WI38 (cell line): ENCODE results near the gene ZNF618.

Experiments
- H3K4me3 ChIP-seq: 2 replicates; pipeline ENCODE4 v1.5.1; 2011; ENCODE audit warnings: low read depth, mild to moderate bottlenecking, control low read depth, low read length
- TF ChIP-seq, protein P1 (sequence below): IDR thresholded peaks from 2 replicates; pipeline ENCODE4 v1.5.1; 2012; ENCODE audit warnings: low read depth, mild to moderate bottlenecking, control low read depth, low read length

The ZNF618 gene

DNA sequence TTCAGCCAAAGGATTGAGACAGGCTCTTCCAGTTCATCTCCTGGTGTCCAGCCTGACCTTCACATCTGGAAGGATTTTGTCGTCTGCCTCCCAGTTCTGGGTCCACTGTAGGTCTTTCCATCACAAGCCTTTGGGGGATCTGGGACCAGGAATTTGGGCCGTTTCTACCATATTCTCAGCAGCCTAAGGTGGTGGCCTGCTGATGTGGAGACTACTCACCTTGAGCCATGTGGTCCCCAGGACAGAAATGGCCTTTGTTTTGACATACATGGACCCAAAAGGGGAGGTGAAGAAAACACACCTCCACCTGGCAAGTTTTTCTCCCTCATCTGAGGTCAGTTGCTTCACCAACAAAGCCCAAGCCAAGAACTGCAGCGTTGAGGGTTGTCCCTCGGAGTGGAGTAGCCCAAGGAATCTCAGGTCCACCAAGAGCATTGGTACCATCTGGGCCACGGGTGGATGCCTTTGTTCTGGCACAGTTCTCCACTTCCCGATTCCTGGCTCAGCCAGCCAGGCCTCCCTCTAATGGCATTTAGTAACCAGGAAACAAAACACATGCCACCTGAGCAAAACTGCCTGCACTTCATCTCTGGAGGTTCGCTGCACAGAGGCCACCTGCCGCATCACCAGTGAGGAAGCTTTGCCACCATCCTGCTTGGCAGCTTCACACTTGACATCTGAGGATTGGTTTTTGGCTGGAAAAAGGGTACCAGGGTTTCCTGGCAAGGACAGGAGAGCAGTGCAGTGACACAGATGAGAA lies 177.3 kb downstream of the ZNF618 start:
- TF ChIP-seq, protein P1, sequence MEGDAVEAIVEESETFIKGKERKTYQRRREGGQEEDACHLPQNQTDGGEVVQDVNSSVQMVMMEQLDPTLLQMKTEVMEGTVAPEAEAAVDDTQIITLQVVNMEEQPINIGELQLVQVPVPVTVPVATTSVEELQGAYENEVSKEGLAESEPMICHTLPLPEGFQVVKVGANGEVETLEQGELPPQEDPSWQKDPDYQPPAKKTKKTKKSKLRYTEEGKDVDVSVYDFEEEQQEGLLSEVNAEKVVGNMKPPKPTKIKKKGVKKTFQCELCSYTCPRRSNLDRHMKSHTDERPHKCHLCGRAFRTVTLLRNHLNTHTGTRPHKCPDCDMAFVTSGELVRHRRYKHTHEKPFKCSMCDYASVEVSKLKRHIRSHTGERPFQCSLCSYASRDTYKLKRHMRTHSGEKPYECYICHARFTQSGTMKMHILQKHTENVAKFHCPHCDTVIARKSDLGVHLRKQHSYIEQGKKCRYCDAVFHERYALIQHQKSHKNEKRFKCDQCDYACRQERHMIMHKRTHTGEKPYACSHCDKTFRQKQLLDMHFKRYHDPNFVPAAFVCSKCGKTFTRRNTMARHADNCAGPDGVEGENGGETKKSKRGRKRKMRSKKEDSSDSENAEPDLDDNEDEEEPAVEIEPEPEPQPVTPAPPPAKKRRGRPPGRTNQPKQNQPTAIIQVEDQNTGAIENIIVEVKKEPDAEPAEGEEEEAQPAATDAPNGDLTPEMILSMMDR: no peak
- no peak overlapping the region for H3K4me3 ChIP-seq

DNA sequence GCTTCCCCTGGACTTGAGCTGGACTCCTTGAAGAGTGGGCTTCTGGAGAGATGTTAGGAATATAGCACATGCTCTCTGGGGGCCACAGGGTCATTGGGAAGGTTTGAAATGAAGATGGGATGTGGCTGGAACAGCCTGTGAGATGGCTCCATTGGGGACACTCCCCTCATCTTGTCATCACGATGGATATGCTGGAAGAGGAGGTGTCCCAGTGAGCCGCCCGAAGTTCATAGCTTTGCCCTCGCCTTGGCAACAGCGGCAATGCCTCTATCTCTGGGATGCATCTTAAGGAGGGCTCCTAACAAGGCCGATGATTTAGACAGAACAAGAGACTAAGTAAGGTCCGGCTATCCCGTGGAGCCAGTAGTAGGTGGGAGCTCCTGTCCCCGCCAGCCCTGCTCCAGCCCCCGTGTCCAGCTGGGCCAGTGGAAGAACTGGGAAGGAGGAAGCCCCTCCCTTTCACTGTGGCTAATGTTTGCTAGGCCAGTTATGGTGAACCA lies 178.1 kb downstream of the ZNF618 start:
- TF ChIP-seq, protein P1: no peak

DNA sequence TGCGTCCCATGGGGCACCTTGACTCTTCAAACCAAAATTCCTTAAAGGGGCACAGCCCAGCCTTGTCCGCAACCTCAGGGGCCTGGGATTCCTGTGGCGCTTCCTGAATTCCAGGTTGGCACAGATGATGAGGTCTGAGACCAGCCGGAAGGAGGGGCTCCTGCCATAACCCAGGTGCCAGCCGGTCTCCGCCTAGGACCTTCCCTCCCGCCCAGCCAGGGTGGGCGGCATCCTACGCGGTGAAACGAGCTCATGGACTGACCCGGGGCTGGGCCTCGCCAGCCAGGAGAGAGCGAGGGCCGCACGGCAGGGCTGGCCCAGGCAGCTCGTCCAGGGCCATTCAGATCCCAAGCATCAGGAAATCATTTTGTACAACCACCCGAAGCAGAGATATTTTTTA lies 179.0 kb downstream of the ZNF618 start:
- no peak overlapping the region for H3K4me3 ChIP-seq
- TF ChIP-seq, protein P1: no peak

More for the DNA sequence above, 178.1 kb downstream of the ZNF618 start:
- no peak overlapping the region for H3K4me3 ChIP-seq

DNA sequence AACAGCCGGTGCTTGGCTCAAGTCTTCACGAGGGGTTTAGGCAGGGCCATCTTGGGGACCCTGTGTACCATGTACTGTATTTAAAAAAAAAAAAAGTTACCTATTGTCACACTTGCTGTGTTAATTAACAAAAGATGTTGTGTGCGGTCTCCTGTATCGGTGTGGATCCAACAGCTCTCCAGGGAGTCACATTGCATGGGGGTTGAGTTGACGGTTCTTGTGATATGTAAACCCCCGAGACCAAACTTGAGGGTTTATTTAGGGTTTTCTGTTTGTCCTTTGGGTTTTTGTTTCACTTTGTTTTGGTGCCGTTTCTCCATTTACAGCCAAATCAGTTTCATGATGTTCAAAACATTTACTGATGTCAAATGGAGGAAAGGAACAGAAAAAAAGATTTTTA lies 179.8 kb downstream of the ZNF618 start:
- TF ChIP-seq, protein P1: no peak
- no peak overlapping the region for H3K4me3 ChIP-seq

DNA sequence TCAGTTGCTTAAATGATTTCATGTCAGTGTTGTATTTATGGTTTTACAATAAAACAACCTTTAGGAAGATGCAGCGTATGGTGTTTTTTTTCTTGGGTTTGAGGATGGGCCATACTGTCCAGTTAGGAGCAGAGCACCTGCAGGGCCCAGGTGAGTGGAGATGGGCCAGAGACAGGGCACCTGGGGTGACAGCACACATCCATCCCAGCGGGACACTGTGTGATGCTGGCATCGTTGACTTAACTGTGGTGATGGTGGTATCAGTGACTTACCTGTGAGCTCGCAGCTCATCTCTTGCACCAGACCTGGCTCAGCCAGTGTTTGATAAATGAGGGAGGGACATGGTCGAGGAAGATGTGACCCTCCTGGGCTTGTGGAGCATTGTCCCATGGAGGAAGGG lies 180.4 kb downstream of the ZNF618 start:
- TF ChIP-seq, protein P1: no peak
- H3K4me3 ChIP-seq: no peak overlapping the region

DNA sequence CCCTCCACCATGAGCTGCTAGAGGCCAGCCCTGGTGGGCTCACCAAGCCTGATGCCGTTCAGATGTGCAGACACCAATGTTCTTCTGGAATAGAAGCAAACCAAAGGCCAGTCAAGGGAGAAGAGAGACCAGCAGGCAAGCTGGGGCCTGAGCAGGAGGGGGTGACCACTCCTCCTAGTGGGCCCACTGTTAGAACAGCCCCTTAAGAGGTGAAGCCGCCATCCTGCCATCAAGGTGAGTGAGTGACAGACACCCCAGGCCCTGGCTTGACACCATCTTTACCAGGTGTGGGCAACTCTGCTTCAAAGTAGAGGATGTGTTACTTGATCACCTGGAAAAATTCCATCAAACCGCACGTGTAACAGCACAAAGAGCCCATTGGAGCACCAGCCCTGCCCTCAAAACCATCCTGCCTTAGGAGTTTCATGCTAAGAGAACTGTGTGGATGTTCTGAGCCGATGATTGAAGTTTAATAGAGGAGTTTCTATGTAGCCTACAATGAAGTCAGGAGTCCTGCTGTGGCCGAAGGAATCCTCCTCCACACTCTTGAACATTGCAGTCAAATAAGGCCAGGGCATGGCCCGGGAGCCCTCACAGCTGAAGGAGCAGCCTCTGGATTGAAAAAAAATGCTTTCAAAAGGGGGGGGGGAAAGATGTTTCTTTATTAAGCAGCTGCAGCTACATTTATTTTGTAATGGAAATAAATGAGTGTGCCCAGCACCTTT lies 181.2 kb downstream of the ZNF618 start:
- TF ChIP-seq, protein P1: no peak
- H3K4me3 ChIP-seq: no peak overlapping the region

DNA sequence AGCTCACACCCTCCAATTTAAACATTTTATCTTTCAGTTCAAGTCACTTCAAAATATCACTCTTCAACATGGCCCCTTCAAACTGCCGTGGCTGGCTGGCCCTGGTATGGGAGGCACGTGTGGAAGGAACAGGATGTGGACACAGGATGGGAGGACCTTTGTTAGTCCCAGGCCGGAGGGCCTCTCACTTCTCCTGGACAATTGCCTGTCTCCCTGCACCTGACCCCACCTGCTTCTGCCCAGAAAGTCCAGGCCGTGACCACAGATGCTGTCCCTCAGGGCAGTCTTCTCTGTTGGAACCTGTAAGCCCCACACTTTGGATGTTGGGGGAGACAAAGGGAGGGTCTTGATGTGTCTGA lies 182.6 kb downstream of the ZNF618 start:
- TF ChIP-seq, protein P1: no peak
- H3K4me3 ChIP-seq: no peak overlapping the region
